GM23248 (cell line): ENCODE data around the gene RPRD1B.

ENCODE experiments used
- EZH2 ChIP-seq: fragments of 200-600 bp; sonication (generic); IDR thresholded peaks from 2 replicates; pipeline ENCODE4 v1.6.1; 2018; ENCODE audit warnings: antibody characterized with exemption, mild to moderate bottlenecking; ENCODE audit not compliant: insufficient read depth, poor library complexity, severe bottlenecking
- EZH2phosphoT487 ChIP-seq: fragments of 200-600 bp; sonication (generic); IDR thresholded peaks from 2 replicates; pipeline ENCODE4 v1.6.1; 2018; ENCODE audit warnings: antibody characterized with exemption, moderate library complexity, mild to moderate bottlenecking, low read depth; ENCODE audit not compliant: insufficient read depth

DNA sequence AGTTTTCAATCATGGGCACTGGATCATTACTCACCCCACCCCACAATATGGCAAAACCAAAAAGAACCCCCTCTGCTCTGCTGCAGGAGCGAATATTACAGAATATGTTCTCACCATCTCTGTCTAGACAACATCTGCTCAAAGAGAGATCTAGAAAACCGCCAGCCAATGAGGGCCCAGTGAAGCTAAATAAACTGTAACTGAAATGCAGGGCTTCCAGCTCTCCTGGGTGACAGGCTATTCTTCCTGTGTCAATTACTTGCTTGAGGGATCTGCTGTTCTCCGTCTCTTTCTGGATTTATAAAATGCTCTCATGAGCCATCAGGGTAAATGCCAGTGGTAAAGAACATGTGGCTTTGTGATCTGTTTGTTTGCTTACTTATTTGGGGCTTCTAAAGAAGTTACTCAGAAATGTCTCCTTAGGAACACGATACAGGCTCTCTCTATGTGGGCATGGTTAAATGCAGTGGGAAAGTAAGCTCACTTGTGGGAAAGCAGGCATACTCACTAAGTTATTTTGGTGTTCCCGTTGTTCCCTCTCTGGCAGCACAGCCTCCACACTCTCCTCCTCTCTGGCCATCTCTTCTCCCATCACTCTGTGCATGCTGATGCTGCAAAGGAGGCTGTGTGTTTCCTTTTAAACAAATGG is 45.1 kb upstream of the RPRD1B start:
- TF ChIP-seq EZH2 = no peak
- TF ChIP-seq EZH2phosphoT487 = no peak
